Stimulated activated naive CD4-positive, alpha-beta T cell (primary cell): Measurements from ENCODE around the gene ATOH8.

ENCODE experiments used
- DNase-seq, 6 experiments: peaks; one replicate each; lab custom pipeline; 2025; lab: John Stamatoyannopoulos, UW

ATOH8 gene

GRCh38 chr2:85718885-85719492 is 34.8 kb upstream of the ATOH8 start:
- no peak for DNase-seq

- no peak for DNase-seq
These were observed 34.1 kb upstream of the ATOH8 start for GRCh38 chr2:85719609-85720240.

- DNase-seq: no peak
These were observed 33.3 kb upstream of the ATOH8 start for GRCh38 chr2:85720533-85720932.

DNA sequence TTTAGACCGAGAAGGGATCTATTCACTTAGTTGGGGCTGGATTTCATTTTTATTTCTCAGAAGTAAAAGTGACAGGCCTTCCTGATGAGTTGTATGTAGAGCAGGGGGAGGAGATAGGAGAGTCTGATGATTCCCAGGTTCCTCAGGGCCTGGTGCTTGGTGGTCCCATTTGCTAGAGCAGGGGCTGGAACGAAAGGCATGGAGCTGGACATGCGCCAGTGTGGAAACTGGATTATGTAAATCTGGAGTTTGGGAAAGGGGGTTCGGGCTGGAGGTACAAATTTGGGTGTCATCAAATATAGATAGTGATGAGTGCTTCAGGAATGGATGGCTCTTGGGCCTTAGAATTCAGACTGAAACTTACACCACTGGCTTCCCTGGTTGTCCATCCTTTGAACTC is 32.1 kb upstream of the ATOH8 start:
- DNase-seq: no peak

- DNase-seq: no peak
These were observed 31.3 kb upstream of the ATOH8 start for GRCh38 chr2:85722519-85722918.

DNA sequence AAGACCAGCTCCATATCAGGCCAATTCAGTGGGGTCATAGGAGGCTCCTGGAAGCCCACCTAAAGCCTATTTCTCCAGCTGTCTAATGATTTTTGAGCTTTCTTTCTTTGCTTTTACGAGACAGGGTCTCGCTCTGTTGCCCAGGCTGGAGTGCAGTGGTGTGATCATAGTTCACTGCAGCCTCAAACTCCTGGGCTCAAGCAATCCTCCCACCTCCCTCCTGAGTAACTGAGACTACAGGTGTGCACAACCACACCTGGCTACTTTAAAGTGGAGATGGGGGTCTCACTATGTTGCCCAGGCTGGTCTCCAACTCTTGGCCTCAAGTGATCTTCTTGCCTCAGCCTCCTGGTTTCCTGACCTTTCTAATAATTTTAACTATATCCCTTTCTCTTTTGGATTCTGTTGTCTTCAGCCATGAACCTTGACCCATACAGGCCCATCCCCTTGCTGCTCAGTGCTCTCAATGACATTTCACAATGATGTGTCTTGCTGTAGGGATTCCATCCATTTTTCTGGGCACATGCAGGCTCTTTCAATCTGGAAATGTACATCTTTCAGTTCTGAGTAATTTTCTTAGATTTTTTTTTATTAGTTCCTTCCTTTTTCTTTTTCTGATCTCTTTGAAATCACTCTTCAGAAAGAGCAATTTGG is 30.0 kb upstream of the ATOH8 start:
- no peak for DNase-seq

- no peak for DNase-seq
These were observed 29.0 kb upstream of the ATOH8 start for GRCh38 chr2:85724731-85725181.

DNA sequence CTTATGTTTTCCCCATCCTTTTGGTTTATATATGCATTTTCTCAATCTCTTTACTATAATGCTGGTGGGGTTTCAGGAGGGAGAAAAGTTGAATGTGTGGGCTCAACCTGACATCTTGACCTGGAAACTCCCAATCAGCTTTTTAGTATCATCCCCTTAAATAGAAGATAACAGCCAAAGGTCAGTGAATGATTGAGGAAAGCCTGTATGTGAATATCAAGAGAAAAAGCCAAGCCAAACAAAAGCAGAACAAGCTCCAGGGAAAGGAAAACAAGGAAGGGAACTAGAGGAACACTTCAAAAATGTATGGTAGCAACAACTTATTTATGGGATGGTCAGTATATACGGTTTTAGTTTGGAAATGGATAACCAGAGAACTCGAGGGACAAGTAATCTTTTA is 28.3 kb upstream of the ATOH8 start:
- DNase-seq: no peak

- DNase-seq: no peak
These were observed 26.0 kb upstream of the ATOH8 start for GRCh38 chr2:85727798-85728197.

- DNase-seq: no peak
These were observed 25.4 kb upstream of the ATOH8 start for GRCh38 chr2:85728342-85728741.

DNA sequence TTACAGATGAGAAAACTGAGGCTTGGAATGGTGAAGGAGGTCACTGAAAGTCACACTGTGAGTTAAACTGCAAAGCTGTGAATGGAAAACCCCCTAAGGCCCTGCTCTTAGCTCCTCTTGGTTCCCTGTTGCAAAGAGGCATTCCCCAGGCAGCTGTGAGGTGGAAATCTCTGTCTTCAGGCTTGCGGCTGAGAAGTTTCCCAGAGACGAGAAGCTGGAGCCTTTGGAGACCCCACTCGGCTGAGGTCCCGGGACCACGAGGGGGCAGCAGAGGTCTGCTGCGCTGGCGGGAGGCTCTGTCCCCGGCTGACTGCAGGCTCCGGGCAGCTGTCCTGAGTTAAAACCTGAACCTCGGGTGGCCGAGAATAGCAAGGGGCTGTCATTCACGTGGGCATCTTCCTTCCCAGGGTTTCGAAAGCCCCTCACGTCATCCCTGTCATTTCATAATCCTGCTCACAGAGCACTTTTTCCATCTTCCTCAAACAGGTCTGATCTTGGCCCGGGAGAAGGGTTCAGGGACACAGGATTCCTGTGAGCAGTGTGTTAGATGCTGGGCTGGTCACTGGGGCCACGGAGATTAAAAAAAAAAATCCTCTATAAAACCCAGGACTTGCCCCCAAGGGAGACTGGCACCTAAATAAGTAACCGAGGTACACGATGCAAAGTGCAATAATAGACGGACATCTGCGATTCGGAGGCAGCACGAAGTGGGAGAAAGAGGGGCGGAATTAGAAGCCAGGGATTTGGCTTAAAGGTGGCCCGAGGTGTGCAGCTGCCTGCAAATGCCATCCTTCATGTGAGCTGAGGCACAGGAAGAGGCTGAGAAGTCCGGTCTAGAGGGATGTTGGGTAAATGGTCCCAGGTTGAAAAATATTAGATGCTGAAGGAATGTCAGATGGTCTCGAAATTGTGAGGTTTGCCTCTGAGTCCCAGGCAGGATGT is 24.6 kb upstream of the ATOH8 start:
- peak; percentile 16 to 65 (median 54) for DNase-seq

DNA sequence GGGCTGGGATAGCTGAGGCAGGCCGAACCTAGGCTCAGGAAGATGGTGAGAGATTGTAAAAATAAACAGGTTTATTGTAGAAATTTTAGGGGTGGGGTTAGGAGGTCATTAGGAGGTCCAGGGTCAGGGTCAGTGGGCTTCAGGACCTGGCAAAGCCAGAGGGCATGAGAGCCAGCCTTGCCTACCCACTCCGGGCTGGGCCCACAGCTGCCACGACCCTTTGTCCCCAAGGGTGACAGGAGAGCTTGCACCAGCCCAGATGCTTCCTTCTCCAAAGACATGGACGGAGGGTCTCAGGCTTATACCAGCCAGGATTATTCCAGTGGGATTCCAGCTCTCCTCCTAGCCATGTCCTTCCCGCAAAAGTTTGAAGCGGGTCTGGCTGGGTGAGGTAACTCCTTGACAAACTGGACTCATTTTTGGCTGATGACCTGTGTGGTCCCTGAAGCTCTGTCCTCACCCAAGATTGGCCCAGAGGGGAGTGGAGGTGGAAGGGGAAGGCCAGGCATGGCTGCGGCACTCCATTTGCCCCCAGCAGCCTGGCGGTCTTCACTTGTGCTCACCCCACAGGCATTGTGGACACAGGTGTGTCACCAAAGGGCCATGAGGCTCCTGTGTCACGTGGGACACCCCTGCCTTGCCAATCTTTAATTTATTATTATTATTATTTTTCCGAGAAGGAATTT is 23.8 kb upstream of the ATOH8 start:
- no peak for DNase-seq

GRCh38 chr2:85730686-85731230 is 23.0 kb upstream of the ATOH8 start:
- no peak for DNase-seq

DNA sequence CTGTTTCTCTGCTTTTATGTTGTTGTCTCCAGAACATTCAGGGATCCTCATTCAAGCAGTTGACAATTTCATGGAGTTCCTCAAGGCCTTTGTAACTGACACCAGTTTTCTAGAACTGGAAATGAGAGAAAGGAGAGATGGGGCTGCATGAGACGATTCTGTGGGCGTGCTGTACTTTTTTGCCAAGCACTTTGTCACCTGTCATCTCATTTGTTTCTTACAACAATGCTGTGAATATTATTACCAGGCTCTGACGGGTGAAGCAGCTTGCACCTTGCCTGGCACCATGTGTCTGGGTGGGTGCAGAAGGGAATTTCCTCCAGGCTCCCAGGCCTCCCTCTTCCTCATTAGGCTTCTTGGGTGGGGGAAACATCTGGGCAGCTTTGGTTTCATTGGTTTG is 22.2 kb upstream of the ATOH8 start:
- no peak for DNase-seq

GRCh38 chr2:85732467-85733120 is 21.2 kb upstream of the ATOH8 start:
- no peak for DNase-seq

DNA sequence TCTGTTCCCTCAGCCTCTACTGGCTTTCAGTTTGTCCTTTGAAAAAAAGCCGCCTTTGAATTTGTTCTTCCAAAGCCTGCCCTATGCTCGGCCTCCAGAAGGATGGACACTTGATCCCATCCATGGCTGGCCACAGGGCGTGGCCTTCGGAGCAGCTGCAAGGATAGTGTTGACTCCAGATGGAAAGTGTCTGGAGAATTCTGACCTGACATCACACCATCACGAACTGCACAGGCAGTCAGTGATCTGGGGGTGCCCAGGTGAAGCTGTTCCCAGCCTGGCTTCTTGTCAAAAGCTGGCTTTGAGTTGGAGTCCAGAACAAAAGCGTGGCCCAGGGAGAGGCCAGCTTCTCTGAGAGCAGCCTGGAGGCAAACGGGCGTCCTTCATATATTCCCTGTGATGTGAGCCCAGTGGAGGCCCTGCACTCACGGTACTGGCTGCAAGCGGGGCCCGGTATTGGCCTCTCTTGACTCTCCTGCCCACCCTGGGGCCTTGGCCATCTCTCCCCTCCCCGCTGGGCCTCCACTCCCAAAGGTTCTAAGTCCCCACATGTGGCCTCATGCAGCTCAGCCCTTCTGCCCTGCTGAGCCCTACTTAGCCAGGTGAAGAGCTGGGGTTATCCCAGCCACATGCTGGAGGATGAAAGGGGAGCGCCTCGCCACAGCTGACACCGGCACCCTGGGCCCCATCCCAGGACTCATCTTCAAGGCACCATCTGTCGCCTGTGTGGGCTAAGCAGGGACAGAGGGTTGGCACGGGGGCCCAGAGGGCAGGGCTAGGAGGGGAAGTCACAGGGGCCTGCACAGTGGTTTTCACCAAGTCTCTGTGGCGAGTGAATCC is 20.4 kb upstream of the ATOH8 start:
- no peak for DNase-seq

GRCh38 chr2:85734015-85734414 is 19.8 kb upstream of the ATOH8 start:
- no peak for DNase-seq

GRCh38 chr2:85734942-85735608 is 18.7 kb upstream of the ATOH8 start:
- no peak for DNase-seq

GRCh38 chr2:85735691-85736090 is 18.1 kb upstream of the ATOH8 start:
- DNase-seq: no peak
